HG03135 (cell line): Measurements from ENCODE around the gene CELSR3.

Experiments
- ATAC-seq: cut with Tn5 transposase; IDR thresholded peaks from one replicate; pipeline ENCODE4 v1.9.1; 2021; ENCODE audit warnings: mild to moderate bottlenecking, moderate library complexity; ENCODE audit not compliant: unreplicated experiment

The CELSR3 gene

DNA sequence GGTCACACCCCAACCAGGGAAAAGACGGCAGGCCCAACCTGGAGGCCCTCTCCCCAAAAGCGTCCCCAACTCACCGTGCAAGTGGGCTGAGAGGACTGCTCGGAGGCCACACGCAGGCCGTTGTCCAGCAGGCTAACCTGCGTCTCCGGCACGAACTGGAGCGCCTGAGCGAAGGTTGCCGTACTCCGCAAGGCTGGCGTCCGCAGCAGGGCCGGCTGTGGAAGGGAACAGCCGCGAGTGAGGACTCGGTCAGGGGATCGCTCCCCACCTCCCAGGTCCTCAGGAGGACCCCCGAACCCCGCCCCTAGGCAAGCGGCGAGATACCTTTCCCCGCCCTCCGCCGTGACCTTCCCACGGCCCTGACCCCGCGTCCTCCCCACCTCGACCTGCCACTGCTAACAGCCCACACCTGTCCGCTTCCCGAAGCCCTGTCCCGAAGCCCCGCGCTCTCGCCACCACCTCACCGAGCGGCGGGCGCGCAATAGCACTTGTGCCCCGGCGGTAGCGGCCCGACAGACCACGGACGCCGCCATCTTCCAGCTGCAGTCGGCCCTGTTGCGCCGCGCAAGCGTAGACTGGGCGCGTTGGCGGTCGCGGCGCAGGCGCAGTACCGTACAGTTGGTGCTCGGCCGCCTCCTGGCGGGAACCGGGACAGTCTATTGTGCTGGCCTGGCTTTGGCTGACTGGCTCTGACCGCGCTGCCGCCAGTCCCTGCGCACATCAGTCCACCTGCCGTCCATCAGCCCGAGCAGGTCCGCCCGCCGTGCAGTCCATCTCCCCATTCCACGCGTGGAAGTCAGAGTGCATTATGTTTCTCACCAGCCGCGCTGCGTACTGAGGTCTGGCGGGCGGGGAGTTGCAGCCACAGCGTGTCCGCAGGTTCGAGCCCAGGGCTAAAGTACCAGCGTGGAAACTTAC, 53.3 kb downstream of the CELSR3 start, which contains the start of gene UQCRC1:
UQCRC1 (minus strand) TSS at position 559 of the 918 bp plus-strand sequence; CDS start at position 533, 26 bp downstream.
- ATAC-seq, result peak; percentile 97

DNA sequence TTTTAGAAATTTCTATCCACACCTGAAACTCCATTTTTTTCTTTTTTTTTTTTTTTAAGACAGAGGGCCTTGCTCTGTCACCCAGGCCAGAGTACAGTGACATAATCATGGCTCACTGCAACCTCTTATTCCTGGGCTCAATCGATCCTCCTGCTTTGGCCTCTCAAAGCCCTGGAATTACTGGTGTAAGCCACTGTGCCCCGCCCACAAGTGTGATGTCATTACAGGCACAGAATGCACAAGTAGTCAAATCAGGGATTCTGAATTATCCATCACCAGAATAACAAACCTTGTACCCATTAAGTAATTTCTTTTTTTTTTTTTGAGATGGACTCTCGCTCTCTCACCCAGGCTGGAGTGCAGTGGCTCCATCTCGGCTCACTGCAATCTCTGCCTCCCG, 55.2 kb downstream of the CELSR3 start:
- ATAC-seq, result no peak

DNA sequence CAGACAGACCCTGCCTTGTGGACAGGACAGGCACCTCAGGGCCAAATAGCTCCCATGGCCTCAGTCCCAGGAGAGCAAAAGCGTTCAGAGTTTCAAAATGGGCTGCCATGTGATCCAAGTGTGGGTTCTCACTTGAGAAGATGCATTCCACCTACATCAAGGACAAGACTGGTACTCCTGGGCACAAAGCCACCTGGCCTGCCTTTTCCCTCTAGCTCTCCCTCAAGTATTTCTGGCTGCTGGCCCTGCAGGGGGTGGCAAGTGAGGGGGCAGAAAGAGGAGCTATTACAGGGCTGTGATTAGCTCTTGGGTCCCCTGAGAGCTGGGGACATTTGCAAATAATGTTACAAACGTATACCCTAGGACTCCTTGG, 61.1 kb downstream of the CELSR3 start:
- ATAC-seq, result no peak

DNA sequence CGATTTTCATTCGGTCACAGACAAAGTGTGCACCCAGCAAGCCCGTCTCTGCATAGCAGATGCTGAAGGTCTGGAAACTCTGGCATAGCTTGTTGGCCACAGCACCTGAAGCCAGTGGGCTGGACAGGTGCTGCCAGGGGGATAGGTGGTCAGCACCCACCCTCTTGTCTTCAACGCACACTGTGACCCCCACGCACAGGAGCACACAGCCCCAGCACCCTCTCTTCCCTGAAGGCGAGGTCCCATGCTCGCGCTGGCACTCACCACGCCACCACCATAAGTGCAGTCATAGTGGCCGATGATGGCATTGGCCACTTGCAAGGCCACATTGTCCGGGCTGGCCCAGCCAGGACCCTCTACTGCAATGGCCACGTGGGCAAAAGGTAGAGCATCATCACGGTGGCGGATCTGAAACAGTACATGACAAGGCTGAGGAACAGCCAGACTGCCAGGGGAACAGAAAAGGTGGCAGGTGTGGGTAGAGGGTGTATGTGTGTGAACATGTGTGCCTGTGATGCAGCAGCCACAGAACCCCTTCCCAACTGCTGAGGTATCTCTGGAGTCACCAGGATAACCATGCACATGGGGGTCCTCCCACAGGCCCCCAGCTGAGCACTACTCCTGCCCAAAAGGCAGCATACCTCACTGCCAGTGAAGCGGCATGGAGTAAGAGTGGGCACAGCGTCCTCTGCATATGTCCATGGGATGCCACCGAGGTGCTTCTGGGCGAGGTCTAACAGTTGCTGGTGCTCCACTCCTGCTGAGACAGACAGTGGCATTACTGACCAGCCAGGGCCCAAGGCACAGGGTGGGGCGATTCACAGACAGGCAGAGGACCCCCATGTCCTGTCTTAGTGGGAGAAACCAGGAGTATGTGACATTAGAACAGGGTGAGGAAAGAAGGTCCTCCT, 61.7 kb downstream of the CELSR3 start:
- ATAC-seq, result no peak

DNA sequence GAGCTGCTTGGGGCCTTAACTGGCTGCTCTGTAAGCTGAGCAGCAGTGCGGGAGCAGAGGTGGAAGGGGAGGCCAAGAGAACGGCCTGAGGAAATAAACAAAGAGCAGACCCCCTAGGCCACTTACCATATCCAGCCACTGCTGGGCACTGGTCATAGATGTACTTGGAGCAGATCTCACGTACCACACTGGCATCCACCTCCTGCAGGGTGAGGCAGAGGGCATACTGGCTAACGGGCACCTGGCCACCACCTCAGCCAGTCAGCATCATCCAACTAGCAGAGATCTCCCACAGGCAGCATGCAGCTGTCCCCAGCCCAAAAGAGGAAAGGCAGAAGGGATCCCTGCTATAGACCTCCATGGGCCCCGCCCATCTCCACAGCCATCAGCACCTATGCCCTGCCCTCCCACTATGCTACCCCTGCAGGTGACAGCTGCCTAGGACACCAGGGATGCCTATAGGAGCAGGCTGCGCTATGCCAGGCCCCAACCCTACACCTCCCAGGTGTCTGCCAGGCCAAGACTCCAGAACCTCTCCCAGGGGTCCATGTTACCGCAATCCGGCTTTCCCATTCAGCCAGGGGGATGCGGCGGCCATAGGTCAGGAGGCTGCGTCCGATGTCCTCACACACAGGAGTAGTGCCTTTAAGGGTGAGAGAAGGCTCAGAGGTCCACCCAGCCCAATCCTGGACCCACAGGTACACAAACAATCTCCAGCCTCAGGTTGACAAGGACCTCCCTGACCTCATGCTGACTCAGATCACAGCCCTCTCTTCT, 63.0 kb downstream of the CELSR3 start:
- no peak for ATAC-seq

DNA sequence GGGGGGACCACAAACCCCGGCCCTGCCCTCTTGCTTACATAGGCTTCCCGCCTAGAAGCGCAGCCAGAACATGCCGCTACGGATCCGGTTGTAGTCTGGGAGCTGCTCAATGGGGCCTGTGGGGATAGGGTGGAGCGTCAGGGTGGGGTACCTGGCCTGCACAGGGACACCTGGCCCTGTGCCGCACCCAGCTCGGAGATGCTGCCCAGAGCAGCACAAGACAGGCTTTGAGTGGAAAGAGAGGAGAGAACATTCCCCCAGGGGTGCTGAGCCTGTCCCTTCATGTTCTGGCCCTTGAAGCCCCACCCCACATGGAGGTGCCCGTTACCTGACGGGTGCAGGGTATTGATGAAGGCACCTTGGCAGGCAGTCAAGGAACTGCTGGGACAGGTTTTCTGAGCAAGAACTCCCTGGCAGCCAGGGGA, 63.6 kb downstream of the CELSR3 start:
- ATAC-seq, result no peak

DNA sequence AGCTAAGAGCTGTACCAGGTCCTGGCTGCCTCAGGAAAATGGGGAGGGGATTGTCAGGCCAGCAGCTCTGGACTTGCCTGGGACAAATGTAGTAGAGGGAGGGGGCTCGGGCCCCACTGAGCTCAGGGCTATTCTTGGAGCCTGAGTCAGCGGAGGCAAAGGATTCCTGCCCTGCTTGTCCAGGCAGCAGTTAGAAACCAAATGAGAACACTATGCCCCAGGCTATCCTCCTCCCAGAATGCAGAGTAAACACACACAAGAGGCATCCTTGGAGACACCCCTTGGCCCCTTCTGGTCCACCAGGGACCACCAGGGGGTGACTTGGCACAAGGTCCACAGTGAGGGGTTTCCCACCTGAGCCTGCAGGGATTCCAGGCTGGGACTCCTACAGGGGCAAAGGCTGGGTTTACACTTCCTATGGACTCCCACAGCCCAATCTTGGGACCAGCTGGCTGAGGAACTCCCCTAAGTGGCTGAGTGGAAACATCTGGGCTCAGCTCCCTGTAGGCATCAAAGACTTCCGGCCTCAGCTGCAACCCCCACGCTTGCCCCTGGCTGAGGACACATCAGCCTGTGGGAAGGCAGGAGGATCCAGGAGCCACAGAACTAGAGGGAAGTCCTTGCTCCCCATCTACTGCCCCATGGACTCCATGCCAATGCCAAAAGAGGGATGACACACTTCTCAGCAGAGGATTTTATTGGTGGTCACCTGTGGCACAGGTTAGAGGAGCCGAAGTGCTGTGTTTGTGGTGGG, 64.2 kb downstream of the CELSR3 start:
- ATAC-seq, result no peak

DNA sequence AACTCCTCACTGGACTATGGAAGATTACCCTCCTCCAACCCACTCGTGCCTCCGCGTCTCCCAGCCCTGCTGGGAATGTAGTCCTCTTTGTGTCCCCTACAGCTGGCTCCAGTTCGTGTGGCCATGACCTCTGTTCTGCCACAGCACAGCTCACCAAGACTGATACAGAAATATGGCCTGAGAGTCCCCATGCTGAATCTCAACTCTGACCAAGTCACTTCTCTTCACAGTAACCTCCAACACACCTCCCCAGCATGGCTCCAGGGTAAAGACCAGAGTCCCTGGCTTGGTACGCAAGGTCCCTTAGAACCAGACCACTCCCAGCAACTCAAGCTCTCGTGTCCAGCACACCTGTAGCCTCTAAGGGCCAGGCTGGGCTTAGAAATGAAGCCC, 65.3 kb downstream of the CELSR3 start:
- no peak for ATAC-seq

DNA sequence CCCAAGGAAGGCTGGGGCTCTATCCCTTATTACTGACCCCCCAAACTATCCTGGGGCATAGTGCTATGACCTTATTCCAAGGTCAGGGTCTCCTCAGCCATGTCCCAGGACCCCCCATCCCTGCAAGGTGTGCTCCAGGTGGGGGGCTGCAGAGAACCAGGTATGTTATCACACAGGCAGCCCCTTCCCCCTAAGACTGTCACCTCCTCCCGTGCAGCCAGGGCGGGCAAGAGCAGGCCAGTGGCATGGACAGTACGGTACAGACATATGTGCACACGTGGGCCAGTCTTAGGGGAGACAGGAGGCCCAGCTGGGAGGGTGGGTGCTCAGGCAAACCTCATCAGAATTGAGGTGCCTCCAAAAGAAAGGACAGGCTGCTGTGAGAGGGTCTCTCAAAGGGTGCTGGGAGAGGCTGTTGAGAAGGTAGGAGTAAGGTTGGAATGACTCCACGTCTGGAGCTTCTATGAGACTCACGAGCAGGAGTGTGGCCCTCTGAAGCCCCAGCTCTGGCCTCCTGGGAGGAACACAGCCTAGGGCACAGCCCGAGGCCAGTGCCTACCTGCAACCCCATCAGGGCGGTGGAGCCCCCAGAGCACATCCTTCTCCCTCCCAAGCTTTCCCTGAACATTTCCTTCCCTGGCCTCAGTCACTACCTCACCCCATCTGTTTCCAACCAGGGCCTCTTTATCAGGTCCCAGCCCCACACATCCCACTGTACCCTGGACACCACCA, 65.8 kb downstream of the CELSR3 start:
- no peak for ATAC-seq

DNA sequence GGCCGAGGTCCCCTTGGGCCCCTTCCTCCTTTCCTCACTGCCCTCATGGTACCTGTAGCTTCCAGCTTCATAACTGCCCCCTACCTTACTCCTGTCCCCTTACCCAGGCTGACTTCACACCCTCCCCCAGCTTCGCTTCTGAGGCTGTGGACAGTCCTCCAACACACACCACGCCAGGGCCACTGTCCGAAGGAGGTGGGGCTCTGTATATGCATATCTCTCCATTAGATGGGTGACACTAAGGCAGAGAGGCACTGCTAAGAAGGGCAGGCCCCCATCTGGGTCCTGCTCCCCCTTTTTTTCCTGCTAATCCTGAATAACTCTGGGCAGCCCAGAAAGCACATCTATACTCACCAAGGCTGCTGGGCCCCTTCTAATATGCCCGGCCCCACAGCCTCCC, 66.5 kb downstream of the CELSR3 start:
- ATAC-seq, result no peak

DNA sequence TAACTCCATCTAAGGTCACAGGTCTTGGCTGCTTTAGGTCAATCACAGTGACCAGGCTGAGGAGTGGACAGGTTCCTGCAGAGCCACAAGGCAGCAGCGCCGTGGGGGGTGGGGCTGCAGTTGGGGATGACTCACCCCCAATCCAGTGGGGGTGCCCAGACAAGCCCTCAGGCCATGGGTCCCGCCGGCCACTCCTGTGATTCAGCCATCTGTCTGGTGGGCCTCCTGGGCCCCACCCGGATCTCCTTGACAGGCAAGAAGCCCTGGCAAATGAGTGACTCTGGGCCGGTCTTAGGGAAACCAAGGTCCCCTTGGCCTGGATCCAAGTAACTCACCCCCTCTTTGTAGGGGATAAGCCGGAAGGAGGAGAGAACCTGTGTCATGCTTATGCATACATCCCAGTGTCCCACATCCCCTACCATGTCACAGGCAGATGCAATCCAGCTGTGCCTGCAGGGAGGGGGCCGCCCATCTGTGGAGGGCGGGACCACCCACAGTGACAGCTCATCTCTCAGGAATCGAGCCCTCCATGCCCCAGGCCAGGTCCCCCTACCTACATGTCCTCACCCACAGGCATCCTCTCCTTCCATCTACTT, 67.1 kb downstream of the CELSR3 start:
- no peak for ATAC-seq

DNA sequence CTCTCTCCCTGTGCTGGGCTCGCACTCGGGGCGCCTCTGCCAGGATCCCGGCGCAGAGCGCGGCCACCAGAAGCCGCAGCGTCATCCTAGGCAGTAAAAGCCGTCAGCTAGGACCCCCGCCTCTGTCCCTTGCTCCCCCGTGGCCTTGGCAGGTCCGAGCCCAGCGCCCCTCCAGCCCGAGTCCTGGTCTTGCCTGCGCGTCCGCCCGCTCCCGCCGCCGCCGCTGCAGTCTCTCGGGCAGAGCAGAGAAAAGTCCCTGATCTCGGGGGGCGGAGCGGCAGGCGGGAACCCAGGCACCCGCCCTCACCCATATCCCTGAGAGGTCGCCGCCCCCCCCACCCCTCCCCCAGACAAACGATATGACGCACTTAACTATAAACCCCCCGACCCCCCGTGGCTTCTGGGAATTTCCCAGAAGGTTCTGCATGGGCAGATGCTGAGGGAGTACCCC, 67.6 kb downstream of the CELSR3 start, which contains the start of gene COL7A1:
COL7A1 (minus strand) TSS at position 255 of the 451 bp plus-strand sequence; CDS start at position 85, 170 bp downstream.
- ATAC-seq, result no peak

DNA sequence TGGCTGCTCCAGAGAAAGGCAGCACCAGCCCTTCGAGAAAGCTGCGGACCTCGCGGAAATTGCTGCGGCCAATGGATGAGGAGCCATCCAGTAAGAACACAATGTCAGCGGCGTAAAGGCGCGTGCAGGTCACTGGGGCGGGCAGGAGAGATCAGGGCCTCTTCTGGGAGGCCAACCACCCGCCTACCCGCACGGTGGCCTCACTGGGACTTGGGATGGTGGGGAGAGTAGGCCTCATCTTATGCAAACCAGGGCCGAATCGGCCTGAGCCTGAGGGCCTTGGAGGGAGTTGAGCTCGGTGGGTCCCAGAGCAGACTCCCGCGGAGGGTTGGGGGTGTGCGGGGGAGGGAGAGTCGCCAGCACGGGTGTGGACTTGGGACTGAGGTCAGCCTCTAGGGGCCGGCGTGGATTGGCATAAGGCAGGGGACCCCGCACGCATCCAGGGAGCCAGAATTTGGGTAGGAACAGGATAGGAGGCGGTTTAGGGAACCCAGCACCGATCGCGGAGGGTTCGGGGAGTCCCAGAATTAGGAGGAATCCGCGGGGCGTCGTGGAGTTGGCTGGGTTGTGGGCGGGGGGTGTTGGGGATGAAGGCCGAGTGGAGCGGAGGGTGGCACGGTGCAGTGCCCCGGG, 68.2 kb downstream of the CELSR3 start:
- no peak for ATAC-seq

DNA sequence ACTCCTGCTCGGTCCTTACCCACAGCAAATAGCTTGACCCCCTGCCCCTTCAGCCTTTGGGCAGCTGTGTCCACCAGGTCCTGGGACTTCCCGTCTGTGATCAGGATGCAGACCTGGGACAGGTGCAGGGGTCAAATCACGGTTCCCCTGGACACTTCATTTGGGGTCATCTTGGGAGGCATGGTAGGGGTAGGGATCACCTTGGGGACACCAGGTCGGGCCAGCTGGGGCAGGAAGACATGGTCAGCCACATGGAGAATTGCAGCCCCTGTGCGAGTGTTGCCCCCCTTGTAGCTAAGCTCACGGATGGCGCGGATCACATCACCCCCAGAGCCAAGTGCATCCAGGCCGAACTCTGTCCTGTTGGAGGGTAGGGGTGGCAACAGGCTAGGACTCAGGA, 69.3 kb downstream of the CELSR3 start:
- no peak for ATAC-seq

DNA sequence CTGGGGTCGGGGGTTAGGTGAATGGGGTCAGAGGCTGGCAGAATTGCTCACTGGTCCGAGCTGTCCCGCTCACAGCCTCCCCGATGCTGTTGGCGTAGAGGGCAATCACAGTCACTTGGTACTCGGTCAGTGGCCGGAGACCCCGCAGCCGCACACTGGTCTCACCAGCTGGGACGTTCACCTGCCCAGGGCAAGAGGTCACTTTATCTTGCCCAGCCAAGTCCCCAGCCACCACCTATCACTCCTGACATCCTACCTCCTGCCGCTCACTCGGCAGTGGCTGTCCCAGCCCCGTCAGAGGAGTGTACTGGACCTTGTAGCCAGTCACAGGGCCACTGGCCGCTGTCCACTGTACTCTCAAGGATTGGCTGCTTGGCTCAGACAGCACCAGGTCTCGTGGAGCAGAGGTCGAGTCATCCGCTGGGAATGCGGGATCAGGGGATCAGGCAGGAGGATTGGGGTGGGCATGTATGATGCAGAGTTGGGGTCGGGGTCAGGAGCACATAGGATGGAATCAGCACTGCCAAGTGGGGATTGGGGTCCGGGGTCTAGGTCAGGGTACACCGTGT, 70.1 kb downstream of the CELSR3 start:
- no peak for ATAC-seq

DNA sequence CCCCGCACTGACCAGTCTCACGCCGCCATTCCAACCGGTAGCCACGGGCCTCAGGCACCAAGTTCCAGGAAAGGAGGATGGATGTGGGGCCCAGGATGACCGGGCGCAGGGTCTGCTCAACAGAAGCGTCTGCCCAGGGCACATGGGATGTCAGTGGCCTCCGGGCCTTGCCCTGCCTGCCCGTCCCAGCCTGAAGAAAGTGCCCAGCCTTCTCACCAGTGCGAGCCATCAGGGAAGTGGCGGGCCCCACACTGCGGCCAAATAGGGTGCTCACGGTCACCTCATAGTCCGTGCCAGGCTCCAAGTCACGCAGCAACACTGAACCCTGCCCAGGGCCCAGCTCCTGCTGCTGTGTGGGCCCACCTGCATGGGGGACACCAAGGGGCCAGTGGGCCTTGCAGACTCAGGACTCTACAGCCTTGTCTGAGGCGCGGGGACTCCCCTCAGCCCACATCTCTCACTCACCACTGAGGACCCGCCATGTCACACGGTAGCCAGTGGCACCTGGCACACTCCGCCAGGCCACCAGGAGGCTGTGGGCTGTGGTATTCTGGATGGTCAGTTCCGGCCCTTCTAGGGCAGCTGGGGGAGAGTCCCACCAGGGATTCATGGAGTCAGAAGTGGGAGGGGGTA, 70.7 kb downstream of the CELSR3 start:
- no peak for ATAC-seq

DNA sequence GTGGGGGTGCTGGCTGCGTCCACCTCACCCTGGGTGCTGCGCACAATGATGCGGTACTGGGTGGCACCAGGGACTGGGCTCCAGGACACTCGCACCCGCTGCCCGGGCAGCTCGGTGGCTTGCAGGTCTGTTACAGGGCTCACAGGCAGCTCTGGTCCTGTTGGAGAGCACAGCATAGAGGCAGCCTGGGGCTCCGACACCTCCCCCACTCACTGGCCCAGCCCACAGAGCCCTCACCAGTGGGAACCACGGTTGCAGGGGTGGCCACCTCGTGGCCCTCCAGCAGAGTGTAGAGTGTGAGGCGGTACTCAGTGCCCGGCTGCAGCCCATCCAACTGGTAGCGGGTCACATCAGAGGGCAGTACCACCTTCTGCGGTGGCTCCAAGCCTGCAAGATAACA, 71.2 kb downstream of the CELSR3 start:
- ATAC-seq, result no peak

DNA sequence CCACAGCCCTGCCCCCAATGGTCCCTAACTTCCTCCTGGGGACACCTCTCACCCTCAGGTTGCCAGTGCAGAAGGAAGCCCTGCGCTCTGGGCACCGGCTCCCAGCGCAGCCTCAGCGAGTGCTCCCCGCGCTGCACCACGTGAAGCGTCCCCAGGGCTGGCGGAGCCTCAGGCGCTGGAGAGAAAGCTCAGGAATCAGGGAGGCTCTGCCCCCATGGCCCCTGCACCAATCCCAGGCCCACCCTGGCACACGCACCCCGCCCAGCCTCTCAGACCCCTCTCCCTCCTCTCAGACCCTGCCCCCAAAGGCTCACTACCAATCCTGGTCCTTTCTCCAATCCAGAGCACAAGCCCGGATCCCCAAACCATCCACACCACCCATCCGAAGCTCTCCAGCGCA, 74.5 kb downstream of the CELSR3 start:
- no peak for ATAC-seq
